Stimulated activated effector memory CD8-positive, alpha-beta T cell treated with anti-CD3 and anti-CD28 coated beads, Interleukin-12 subunit alpha, Interleukin-12 subunit beta, amount 100 ng/mL, for 72 hours (primary cell): Measurements from ENCODE around the gene SMOC1.

ENCODE experiments used
- ATAC-seq: fragments of 150-1000 bp; cut with Tn5 transposase; 2 replicates; pipeline ENCODE4 v1.10.0; 2021
- DNase-seq, 2 donors: peaks; one replicate each; pipeline ENCODE4 v3.0.0; 2021 to 2022; ENCODE audit warnings: low spot score in 2 of 2
- H3K27ac Mint-ChIP-seq: one replicate; pipeline ENCODE4 v1.8.0; 2022; ENCODE audit warnings: mild to moderate bottlenecking, mixed read lengths
- H3K36me3 Mint-ChIP-seq: one replicate; pipeline ENCODE4 v1.8.0; 2022; ENCODE audit warnings: mild to moderate bottlenecking, mixed read lengths
- H3K4me1 Mint-ChIP-seq: one replicate; pipeline ENCODE4 v1.8.0; 2022; ENCODE audit warnings: mixed read lengths
- H3K4me3 Mint-ChIP-seq: one replicate; pipeline ENCODE4 v1.8.0; 2022; ENCODE audit warnings: mild to moderate bottlenecking, mixed read lengths
- H3K9me3 Mint-ChIP-seq: one replicate; pipeline ENCODE4 v1.8.0; 2022; ENCODE audit warnings: mixed read lengths

SMOC1 gene

DNA sequence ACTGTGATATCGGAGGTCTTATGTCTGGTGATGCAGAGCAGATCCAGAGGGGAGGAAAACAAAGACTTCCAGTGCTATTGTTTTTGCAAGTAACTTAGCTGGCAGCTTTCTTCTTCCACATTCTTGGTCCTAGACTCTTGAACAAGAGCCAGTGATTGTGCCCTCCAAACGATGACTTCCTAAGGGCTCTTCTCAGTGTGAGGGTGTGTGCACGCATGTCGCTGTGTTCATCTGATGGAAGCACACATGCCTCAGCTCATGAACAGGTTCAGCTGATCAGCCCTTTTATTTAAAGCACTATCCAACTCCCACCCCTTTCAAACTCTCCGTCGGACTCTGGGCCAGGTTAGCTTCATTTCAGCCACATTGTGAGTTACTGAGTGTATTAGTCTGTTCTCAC is 59.5 kb downstream of the SMOC1 start:
- H3K4me3 Mint-ChIP-seq: no peak overlapping the region
- H3K9me3 Mint-ChIP-seq: no peaks in the 10 kb centered on the region
- DNase-seq (no peak), ATAC-seq (no peak)
- H3K4me1 Mint-ChIP-seq: no peaks in the 10 kb centered on the region
- H3K27ac Mint-ChIP-seq: no peak overlapping the region
- H3K36me3 Mint-ChIP-seq: no peaks in the 10 kb centered on the region

DNA sequence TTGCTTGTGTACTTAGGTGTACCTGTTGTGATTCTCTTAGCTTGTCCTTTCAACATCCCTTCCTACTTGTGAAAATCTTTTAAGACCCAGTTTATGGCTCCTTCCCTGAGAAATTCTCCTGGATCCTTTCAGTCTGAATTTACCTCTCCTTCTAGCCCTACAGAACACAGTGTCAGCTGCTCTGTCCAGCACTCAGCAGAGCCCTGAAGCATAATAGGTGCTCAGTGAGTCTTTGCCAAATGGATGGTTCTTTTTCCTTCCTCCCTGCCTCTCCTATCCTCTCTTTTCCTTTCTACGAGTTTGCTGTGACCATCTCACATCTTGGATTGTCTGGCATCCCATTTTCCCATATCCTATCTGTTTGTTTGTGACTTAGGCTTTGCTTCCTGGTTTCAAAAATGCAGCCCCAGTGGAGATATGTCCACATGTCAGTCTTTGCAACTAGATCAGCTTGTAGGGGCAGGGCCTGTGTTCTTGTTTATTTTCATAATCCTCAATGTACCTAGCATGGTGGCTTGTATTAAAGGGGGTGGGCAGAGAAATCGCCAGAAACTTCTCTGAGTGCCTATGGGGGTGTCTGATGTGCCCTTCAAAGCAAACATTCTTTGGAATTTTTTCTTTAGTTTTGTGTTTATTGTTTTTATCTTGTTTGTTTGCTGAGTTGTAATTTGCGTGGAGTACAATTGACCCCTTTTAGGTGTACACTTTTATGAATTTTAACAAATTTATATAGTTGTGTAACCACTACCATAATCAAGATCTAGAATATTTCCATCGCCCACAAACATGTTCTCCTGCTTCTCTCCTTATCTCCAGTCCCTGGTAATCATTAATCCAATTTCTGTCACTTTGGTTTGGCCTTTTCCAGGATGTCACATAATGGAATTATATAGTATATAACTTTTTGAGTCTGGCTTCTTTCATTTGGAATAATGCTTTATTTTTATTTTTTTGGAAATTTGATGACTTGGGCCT is 62.8 kb downstream of the SMOC1 start:
- ATAC-seq (no peak), DNase-seq (no peak)
- peaks cover 5% of the 10 kb centered on the region for H3K9me3 Mint-ChIP-seq
- no peak overlapping the region for H3K27ac Mint-ChIP-seq
- H3K4me3 Mint-ChIP-seq: no peak overlapping the region
- H3K36me3 Mint-ChIP-seq: no peaks in the 10 kb centered on the region
- no peaks in the 10 kb centered on the region for H3K4me1 Mint-ChIP-seq

DNA sequence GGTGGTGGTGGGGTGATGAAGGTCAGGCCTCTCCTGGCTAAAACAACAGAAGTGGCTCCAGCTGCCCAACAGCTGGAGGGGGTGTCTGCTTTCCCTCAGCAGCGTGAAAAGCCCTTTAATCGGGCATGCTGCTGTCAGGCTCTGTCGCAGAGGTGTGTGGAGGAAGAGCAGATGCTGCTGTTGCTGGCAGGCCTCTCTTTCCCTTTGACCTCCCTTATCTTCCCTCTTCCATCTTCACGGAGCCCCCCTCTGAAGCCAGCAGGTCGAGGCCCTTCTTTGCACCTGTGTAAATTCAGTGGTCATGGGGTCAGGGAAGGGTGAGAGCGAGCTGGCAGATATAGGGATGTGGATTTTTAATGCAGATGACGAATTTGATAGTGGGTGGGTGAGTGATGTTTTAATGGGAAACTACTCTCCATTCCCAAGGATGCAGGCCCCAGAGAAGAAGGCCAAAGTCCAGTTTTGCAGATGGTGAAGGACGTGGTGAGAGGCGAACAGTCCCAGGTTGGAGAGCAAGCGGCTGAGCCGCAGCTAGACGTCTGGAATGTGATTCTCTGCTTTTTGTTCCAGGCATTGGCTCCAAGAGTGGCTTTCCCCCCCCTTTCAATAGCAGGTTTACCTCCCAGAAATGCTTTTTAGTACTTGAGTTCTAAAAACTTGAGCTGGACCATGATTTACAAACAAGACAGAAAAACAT is 64.0 kb downstream of the SMOC1 start:
- DNase-seq: no peak
- Mint-ChIP-seq H3K9me3 (peaks cover 9% of the 10 kb centered on the region), H3K36me3 (no peaks in the 10 kb centered on the region), H3K27ac (no peak overlapping the region), H3K4me3 (no peak overlapping the region), H3K4me1 (no peaks in the 10 kb centered on the region)
- no peak for ATAC-seq

DNA sequence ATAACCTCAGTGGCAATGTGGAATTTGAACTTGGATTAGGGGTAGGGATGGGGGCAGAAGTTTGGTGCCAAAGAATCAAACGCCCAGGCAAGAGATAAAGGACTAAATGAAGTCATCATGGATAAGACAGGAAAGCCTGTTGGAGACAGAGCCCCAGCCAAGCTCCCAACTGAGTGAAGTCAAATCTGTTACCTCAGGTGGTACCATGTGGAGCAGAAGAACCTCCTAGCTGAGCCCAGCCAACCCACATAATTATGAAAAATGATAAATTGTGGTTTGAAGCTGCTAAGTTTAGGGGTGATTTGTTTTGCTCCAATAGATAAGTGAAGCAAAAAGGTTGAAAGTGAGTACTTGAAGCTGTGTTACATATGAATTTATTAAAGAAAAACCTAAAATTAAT is 66.1 kb downstream of the SMOC1 start:
- Mint-ChIP-seq H3K4me1 (no peaks in the 10 kb centered on the region), H3K36me3 (no peaks in the 10 kb centered on the region)
- no peak for ATAC-seq

DNA sequence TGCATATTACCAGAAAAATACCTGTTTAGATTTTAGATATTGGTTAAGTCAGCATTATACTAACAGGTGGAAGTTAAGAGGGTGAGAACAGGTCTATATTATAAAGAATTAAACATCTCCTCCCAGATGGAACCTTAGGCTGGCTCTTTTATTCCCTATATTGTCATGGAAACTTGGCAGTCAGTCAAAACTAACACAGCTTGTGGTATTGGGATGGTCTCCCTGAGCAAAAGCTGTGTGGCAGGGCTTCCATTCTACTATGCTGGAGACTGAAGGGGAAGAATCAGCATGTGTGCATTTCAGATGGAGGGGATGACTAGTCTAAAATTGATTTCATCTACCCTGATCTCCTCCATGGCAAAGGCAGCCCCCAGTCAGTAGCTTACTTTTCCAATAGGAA is 66.7 kb downstream of the SMOC1 start:
- Mint-ChIP-seq H3K36me3 (no peaks in the 10 kb centered on the region), H3K4me1 (no peaks in the 10 kb centered on the region), H3K9me3 (peaks cover 9% of the 10 kb centered on the region), H3K27ac (no peak overlapping the region), H3K4me3 (no peak overlapping the region)
- DNase-seq: no peak
- no peak for ATAC-seq

More for the DNA sequence above, 66.1 kb downstream of the SMOC1 start:
- DNase-seq: no peak
- H3K9me3 Mint-ChIP-seq: peaks cover 9% of the 10 kb centered on the region
- H3K4me3 Mint-ChIP-seq: no peak overlapping the region
- H3K27ac Mint-ChIP-seq: no peak overlapping the region

DNA sequence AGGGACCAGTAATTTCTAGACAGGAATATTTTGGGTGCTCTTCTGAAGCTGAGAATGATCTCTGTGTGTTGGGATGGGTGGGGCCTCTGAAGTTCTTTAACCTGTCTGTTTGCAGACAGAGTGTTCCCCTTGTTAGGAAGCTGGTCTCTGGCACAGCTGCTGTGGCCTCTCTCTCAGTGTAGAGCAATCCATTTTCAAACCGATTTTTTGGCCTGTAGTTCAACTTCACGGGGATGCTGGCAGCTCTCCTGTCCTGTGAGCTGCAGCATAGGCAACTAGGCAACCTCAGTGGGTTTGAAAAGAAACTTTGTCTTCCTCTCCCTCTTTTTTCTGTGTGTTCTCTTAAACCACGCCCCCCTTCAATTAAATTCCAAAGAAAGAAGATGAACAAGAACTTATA is 69.1 kb downstream of the SMOC1 start:
- Mint-ChIP-seq H3K4me3 (no peak overlapping the region), H3K27ac (no peak overlapping the region), H3K9me3 (peaks cover 9% of the 10 kb centered on the region), H3K36me3 (no peaks in the 10 kb centered on the region), H3K4me1 (no peaks in the 10 kb centered on the region)
- DNase-seq (no peak), ATAC-seq (no peak)

DNA sequence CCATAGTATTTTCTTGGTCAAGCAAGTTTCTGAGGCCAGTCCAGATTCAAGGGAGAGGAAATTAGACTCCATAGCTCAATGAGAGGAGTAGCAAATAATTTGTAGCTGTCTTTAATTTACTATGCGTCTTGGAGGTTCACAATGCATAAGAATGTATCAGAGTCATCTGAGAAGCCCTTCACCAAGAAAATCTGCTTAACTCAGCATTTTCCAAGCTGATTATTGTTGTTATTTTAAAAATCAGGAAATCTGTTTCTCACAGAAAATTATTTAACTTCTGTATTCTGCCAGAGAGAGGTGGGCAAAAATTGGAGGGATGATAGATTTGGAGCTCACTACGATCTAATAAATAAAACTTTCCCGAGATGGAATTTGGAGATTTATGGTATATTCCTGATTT is 72.0 kb downstream of the SMOC1 start:
- Mint-ChIP-seq H3K36me3 (no peaks in the 10 kb centered on the region), H3K27ac (no peak overlapping the region), H3K4me3 (no peak overlapping the region), H3K9me3 (peaks cover 5% of the 10 kb centered on the region), H3K4me1 (no peaks in the 10 kb centered on the region)
- ATAC-seq: no peak
- DNase-seq: no peak

DNA sequence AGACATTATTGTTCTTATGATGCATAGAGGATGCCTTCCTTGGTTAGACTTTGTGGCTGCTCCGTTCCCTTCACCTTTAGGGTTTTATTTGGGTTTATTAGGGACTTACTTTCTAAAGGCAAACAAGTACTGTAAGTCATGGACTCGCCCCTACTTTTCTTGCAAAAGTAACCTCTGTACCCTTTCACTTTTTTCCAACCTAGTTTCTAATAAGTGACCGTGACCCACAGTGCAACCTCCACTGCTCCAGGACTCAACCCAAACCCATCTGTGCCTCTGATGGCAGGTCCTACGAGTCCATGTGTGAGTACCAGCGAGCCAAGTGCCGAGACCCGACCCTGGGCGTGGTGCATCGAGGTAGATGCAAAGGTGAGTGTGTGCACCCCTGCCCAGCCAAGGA is 72.7 kb downstream of the SMOC1 start:
- no peaks in the 10 kb centered on the region for H3K4me1 Mint-ChIP-seq
- no peak overlapping the region for H3K27ac Mint-ChIP-seq
- H3K4me3 Mint-ChIP-seq: no peak overlapping the region
- H3K36me3 Mint-ChIP-seq: no peaks in the 10 kb centered on the region
- peaks cover 5% of the 10 kb centered on the region for H3K9me3 Mint-ChIP-seq
- ATAC-seq (no peak), DNase-seq (no peak)

DNA sequence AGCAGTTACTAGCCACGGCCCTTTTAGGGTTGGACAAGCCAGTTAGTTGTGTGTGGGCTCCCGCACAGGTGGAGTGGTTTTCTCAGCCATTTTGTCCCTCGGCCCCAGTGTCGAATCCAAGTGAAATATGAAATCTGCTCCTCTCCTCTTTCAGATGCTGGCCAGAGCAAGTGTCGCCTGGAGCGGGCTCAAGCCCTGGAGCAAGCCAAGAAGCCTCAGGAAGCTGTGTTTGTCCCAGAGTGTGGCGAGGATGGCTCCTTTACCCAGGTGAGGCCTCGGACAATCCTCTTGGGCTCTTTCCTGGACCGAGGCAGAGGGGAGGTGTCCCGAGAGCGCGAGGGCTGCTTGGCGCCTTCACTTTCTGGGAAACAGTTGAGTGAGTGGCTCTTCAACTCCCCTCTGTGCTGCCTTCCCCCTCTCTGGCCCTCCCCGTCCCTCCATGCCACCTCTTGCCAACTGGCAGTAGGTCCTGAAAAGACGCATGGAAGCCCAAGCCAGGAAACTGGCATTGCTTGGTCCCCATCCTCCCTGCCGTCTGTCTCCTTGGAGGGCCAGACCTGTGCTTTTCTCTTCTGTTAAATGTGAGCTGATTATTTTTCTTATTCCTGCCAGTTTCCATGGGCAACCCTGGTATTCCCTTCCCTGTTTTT is 74.2 kb downstream of the SMOC1 start:
- no peak overlapping the region for H3K4me3 Mint-ChIP-seq
- H3K9me3 Mint-ChIP-seq: no peaks in the 10 kb centered on the region

DNA sequence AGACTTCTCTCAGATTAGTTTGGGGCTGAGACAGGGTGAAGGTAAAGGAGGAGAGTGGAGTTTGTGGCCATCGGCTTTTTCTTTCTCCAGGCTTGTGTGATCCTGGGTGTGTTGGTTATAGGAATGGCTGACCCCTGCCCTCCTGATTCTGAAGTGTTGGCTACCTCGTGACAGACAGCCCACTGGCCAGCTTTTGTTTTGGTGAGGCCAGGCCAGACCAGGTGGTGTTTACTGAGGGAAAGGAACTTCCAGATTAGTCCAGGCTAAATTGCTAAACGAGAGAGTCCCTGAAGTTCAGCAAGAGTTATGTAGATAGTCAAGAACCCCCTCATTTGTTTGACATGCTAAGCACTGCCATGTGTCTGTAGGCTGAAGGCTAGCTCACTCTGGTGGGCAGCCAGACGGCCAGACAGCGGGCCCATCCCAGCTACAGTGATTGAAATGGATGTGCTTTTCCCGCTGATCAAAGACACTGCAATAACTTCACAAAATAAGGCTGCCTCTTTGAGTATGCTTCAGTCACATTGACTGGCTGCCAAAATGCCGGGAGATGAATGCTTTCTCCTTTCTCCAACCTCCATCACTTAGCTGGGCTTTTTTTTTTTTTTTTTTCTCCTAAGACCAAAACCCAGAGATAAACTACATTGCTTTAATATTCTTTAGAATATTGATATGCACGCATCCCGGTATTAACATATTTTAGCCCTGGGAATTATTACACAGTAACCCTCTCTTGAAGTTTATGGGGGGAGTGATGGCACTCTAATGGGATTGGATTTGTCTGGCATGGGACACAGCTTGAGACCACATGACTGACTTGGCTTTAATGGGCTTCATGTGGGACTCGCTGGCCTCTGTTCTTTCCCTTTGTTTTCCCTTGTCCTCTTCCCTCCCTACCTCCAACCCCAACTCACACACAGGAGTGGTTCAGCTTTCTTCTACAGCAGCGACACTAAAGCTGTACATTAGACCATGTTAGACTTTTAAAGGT is 76.9 kb downstream of the SMOC1 start:
- DNase-seq (no peak), ATAC-seq (no peak)
- Mint-ChIP-seq H3K27ac (no peak overlapping the region), H3K4me3 (no peak overlapping the region), H3K9me3 (no peaks in the 10 kb centered on the region), H3K4me1 (no peaks in the 10 kb centered on the region), H3K36me3 (no peaks in the 10 kb centered on the region)

More for the DNA sequence above, 74.2 kb downstream of the SMOC1 start:
- ATAC-seq: no peak
- H3K4me1 Mint-ChIP-seq: no peaks in the 10 kb centered on the region
- no peaks in the 10 kb centered on the region for H3K36me3 Mint-ChIP-seq
- H3K27ac Mint-ChIP-seq: no peak overlapping the region
- no peak for DNase-seq

DNA sequence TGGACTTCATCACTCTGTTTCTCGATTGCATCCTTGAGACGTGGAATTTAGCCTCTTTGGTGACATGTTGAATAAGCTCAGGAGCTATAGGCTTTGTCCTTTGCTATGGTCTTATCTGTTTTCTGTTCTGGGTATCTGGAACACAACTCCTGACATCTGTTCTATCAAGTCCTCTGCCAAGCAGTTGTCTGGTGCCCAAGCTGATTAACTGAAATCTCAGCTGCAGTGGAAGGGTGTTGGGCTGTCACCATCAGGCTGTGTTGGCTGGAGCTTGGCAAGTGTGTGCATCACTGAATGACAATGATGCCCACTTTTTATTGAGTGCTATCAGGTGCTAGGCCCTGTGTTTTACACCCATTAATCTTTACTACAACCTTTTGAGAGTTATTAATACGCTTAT is 77.8 kb downstream of the SMOC1 start:
- Mint-ChIP-seq H3K4me3 (no peak overlapping the region), H3K4me1 (no peaks in the 10 kb centered on the region), H3K36me3 (no peaks in the 10 kb centered on the region), H3K9me3 (no peaks in the 10 kb centered on the region), H3K27ac (no peak overlapping the region)
- DNase-seq (no peak), ATAC-seq (no peak)

DNA sequence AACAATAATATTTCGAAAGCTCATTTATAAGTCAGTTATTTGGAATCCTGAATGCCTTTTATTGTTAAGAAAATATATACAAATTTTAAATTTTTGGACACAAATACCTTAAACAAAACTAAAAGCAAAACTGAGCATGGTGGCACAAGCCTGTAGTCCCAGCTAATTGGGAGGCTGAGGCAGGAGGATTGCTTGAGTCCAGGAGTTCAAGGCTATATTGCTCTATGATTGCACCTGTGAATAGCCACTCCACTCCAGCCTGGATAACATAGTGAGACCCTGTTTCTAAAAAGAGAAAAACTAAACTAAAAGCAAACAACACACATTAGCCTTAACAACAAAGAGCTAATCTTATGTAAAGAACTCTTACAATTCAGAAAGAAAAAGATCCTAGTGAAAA is 78.8 kb downstream of the SMOC1 start:
- no peak for ATAC-seq
- H3K4me3 Mint-ChIP-seq: no peak overlapping the region
- DNase-seq: no peak
- no peaks in the 10 kb centered on the region for H3K9me3 Mint-ChIP-seq
- H3K4me1 Mint-ChIP-seq: no peaks in the 10 kb centered on the region
- no peaks in the 10 kb centered on the region for H3K36me3 Mint-ChIP-seq
- no peak overlapping the region for H3K27ac Mint-ChIP-seq

DNA sequence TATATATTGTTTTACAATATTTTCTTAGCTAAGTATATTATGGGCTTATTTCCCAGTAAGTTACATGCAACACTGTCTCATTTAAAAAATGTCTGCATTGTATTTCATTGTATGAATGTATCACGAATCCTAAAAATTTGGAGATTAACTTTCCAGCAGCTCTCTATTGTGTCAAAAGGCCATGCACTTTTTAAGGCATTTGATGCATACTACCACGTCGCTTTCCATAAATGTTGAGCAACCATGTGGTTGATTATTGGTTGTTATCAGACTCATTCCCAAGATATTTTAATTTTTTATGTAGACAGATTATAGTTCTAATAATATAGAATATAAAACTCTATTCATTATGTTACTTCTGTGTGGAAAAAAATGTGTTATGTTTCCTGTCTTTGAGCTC is 79.9 kb downstream of the SMOC1 start:
- Mint-ChIP-seq H3K27ac (no peak overlapping the region), H3K4me3 (no peak overlapping the region), H3K9me3 (no peaks in the 10 kb centered on the region), H3K36me3 (no peaks in the 10 kb centered on the region), H3K4me1 (no peaks in the 10 kb centered on the region)
- DNase-seq: no peak
- no peak for ATAC-seq

DNA sequence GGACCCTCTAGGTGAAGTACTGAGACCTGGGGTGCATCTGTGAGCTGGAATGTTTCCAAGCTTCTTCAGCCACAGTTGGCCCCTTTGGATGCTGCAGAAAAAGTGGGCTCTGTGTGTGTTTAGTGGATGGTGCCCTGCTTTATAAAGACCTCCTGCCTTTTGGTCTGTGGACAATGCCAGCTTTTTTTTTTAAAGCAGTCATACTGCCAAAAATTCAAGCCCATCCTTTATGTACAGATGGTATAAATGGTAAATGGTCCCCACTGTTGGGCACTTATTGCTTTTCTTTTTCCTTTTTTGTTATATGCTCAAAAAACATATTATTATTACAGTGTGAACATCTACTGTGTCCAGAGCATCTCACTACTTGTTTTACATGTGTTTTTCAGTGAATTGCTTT is 81.1 kb downstream of the SMOC1 start:
- H3K27ac Mint-ChIP-seq: no peak overlapping the region

DNA sequence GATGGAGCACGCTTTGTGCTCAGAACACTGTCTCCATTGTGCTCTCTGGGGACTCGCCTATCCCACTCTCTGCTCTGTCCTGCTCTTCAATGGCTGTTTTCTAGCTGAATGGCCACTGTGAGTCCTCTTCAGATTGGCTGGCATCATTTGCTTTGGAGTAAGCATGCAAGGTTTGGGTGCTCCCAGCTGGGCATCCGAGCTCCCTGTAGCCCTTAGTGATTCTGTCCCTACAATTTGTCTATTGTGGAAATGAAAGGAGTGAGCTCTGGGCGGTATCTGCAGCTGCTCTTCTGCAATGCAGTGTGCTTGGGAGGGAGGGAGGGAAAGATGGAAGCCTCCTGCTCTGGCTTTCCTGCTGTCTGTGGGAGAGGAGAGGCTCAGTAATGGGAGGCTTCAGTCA is 84.8 kb downstream of the SMOC1 start:
- no peaks in the 10 kb centered on the region for H3K4me1 Mint-ChIP-seq
- H3K4me3 Mint-ChIP-seq: no peak overlapping the region
- DNase-seq: no peak
- no peak for ATAC-seq
- no peak overlapping the region for H3K27ac Mint-ChIP-seq
- no peaks in the 10 kb centered on the region for H3K9me3 Mint-ChIP-seq
- no peaks in the 10 kb centered on the region for H3K36me3 Mint-ChIP-seq

More for the DNA sequence above, 81.1 kb downstream of the SMOC1 start:
- no peak for ATAC-seq
- H3K9me3 Mint-ChIP-seq: no peaks in the 10 kb centered on the region
- H3K4me1 Mint-ChIP-seq: no peaks in the 10 kb centered on the region
- H3K4me3 Mint-ChIP-seq: no peak overlapping the region
- no peaks in the 10 kb centered on the region for H3K36me3 Mint-ChIP-seq
- no peak for DNase-seq
